HFFc6 (cell line): ENCODE data around the gene SNUPN. TPM values are rescaled to one million over a fixed set of nuclear protein-coding genes. Genes with fewer than 3 reads are reported as not detected.
A peak's percentile ranks its signal among the peaks of the same experiment; 100 is the strongest.

Source experiments
- DNase-seq: peaks from one replicate; pipeline ENCODE4 v3.0.0-alpha.2; 2018
- H3K27ac Mint-ChIP-seq: 2 replicates; pipeline ENCODE4 v1.8.0; 2020; ENCODE audit warnings: mild to moderate bottlenecking, mixed read lengths
- H3K27me3 Mint-ChIP-seq: 2 replicates; pipeline ENCODE4 v1.8.0; 2021; ENCODE audit warnings: mild to moderate bottlenecking, moderate library complexity, mixed read lengths; ENCODE audit not compliant: insufficient read depth
- H3K36me3 Mint-ChIP-seq: 2 replicates; pipeline ENCODE4 v1.8.0; 2021; ENCODE audit warnings: low read depth, mixed read lengths
- H3K4me1 Mint-ChIP-seq: 2 replicates; pipeline ENCODE4 v1.8.0; 2020; ENCODE audit warnings: low read depth, mixed read lengths
- H3K4me3 Mint-ChIP-seq: 2 replicates; pipeline ENCODE4 v1.8.0; 2020; ENCODE audit warnings: mild to moderate bottlenecking, moderate library complexity, mixed read lengths
- H3K9me3 Mint-ChIP-seq: 2 replicates; pipeline ENCODE4 v1.8.0; 2020; ENCODE audit warnings: mild to moderate bottlenecking, mixed read lengths
- total RNA-seq, 6 experiments: library from RNA; stranded (reverse); fragmentation: NEBNext Ultra II Directional; extraction: Animal tissue kit (Norgen Biotek cat#: 25700); gene quantifications; 2 replicates in 1 of 6; 3 replicates in 5 of 6; pipeline ENCODE4 v1.2.3, GENCODE V29; 2021
- TF ChIP-seq, protein P1 (sequence below): fragments of 200-600 bp; sonication (generic); IDR thresholded peaks from 2 replicates; pipeline ENCODE4 v1.5.0; 2021; ENCODE audit warnings: antibody characterized with exemption, mild to moderate bottlenecking

Gene SNUPN
- total RNA-seq, 6 experiments from 2014 or later = 22.5 to 28.4 (median 25.1) TPM

DNA sequence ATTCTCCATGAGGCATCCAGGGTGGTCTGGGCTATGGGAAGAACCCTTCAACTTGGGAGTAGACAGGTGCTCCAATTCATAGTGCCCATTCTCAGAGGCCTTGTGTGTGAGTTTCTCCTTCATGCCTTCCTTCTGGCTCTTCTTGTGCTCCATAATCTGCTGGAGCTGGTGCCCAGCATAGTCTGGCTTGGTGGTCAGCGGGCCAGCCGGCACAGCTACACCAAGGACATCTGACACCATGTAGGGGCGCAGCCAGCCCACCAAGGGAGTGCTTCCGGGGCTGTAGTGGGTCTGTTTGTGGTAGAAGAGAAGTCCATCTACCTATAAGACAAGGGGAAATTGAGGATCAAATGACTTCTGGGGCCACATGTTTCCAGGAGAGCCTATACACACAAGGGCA lies 27.2 kb downstream of the SNUPN start:
- no peaks in the 10 kb centered on the region; the same call in 1 of the 2 replicates for H3K27me3 Mint-ChIP-seq
- no peaks in the 10 kb centered on the region for H3K9me3 Mint-ChIP-seq
- H3K36me3 Mint-ChIP-seq = peaks cover 19% of the 10 kb centered on the region; the same call in 1 of the 2 replicates
- TF ChIP-seq, protein P1, sequence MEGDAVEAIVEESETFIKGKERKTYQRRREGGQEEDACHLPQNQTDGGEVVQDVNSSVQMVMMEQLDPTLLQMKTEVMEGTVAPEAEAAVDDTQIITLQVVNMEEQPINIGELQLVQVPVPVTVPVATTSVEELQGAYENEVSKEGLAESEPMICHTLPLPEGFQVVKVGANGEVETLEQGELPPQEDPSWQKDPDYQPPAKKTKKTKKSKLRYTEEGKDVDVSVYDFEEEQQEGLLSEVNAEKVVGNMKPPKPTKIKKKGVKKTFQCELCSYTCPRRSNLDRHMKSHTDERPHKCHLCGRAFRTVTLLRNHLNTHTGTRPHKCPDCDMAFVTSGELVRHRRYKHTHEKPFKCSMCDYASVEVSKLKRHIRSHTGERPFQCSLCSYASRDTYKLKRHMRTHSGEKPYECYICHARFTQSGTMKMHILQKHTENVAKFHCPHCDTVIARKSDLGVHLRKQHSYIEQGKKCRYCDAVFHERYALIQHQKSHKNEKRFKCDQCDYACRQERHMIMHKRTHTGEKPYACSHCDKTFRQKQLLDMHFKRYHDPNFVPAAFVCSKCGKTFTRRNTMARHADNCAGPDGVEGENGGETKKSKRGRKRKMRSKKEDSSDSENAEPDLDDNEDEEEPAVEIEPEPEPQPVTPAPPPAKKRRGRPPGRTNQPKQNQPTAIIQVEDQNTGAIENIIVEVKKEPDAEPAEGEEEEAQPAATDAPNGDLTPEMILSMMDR = no peak
- H3K4me3 Mint-ChIP-seq = no peak overlapping the region
- no peak for DNase-seq
- H3K4me1 Mint-ChIP-seq = peaks cover 14% of the 10 kb centered on the region
- H3K27ac Mint-ChIP-seq = no peak overlapping the region

DNA sequence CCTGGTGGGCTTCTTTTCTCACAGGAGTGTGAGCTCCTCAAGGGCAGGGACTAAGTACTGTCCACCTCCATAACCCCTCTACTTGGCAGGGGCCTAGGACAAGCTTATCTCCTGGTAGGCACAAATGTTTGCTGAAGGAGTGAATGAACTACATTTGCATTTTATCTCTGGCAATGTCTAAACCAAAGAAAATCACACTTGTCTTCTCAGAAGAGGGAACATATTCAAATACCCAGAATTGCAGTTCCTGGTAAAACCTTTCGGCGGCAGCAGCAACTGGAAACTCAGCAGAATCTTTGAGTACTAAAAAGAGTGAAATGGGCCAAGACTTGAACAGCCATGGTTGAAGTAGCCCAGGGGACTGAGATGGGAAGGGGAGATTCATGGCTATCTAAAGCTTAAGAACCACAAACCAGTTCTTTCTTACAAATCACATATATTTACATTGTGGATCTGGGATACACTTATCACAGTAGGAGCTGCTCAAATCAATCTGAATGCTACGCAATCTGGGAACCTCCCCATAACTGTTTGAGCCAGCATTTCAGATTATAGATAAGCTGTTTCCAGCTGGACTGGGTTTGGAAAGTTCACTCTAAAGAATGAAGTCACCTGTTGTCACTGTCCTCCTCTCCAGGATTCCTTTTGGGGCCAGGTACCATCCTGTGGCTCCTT lies 27.7 kb downstream of the SNUPN start:
- H3K4me3 Mint-ChIP-seq = no peak overlapping the region
- TF ChIP-seq, protein P1 = peak; percentile 72
- H3K4me1 Mint-ChIP-seq = peaks cover 14% of the 10 kb centered on the region
- no peak for DNase-seq
- no peaks in the 10 kb centered on the region for H3K9me3 Mint-ChIP-seq
- no peaks in the 10 kb centered on the region; the same call in 1 of the 2 replicates for H3K27me3 Mint-ChIP-seq
- H3K27ac Mint-ChIP-seq = no peak overlapping the region
- peaks cover 19% of the 10 kb centered on the region; the same call in 1 of the 2 replicates for H3K36me3 Mint-ChIP-seq

DNA sequence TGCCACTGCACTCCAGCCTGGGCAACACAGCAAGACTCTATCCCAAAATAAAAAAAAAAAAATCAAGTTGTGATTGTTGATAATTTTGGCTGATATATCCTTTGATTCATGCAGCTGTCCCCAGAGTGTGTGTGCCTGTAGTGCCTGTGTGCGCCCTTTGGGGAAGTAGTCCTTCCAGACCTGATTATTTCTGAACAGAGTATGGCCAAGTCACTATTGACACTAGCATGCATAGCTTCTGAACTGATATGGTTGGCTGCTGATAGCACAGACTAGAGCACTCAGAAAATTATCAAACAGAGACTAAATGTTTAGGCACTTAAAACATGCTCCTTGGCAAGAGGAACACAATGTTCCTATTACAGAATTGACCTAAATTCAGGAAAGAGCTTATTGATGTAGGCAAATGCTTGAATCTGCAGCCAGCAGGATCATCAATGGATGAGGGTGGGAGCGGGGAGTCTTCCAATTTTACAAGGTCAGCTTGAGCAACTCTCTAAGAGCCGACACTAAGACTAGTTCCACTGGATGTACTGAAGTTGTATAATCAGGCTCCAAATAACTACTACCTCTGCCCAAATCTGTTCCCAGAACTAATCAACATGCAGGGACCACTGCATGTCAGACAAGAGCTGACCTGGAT lies 28.7 kb downstream of the SNUPN start:
- H3K36me3 Mint-ChIP-seq = peaks cover 23% of the 10 kb centered on the region; the same call in 1 of the 2 replicates
- H3K4me1 Mint-ChIP-seq = peaks cover 14% of the 10 kb centered on the region
- no peaks in the 10 kb centered on the region for H3K9me3 Mint-ChIP-seq
- H3K4me3 Mint-ChIP-seq = no peak overlapping the region
- H3K27me3 Mint-ChIP-seq = no peaks in the 10 kb centered on the region; the same call in 1 of the 2 replicates
- H3K27ac Mint-ChIP-seq = no peak overlapping the region
- TF ChIP-seq, protein P1 = no peak
- DNase-seq = no peak

DNA sequence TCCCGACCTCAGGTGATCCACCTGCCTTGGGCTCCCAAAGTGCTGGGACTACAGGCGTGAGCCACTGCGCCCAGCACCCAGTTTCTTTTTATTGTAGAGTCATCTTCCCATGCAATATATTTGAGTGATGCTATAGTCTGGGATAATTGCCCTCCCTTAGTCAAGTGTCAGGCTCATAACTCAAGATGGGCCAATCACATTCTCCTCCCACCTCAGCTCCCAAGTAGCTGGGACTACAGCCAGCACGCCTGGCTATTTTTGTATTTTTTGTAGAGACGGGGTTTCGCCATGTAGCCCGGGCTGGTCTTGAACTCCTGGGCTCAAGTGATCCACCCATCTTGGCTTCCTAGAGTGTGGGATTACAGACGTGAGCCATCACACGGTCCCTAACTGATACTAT lies 31.2 kb downstream of the SNUPN start:
- H3K27ac Mint-ChIP-seq = no peak overlapping the region
- H3K36me3 Mint-ChIP-seq = peaks cover 23% of the 10 kb centered on the region; the same call in 1 of the 2 replicates
- TF ChIP-seq, protein P1 = no peak
- H3K4me1 Mint-ChIP-seq = peaks cover 14% of the 10 kb centered on the region
- no peak for DNase-seq
- no peak overlapping the region for H3K4me3 Mint-ChIP-seq
- H3K9me3 Mint-ChIP-seq = no peaks in the 10 kb centered on the region
- no peaks in the 10 kb centered on the region; the same call in 1 of the 2 replicates for H3K27me3 Mint-ChIP-seq

DNA sequence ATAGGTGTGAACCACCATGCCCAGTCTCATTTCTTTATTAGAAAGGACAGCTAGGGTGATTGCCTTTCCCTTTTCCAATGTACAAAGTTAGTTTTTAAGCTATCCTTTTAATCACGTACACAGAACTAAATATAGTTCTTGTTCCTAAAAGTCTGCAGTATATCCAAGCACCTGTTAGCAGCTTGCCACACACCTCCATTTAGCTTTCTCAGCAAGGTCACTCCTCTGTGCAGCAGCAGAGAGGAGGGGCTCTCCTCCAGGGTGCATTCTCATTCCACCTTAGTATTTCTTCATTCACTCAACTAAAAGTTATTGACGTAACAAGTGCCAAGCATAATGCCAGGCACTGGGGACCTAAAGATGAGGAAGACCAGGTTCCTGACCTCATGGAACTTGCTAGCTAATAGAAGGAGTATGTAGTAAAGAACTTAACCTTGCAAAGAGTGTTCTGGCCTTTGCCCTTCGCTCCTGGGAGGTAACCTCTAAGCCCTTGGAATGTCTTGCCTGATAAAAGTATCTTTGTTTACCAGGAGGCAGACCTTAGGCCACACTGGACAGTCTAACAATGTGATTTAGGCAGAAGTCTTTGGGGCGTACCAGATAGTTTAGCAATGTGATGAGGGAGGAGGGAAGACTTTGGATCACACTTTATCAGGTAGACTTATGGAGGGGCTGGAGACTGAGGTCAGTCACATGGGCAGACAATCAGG lies 33.7 kb downstream of the SNUPN start:
- Mint-ChIP-seq H3K27me3 (no peaks in the 10 kb centered on the region; the same call in 1 of the 2 replicates), H3K4me1 (peaks cover 9% of the 10 kb centered on the region), H3K4me3 (no peak overlapping the region), H3K36me3 (peaks cover 14% of the 10 kb centered on the region; the same call in 1 of the 2 replicates), H3K27ac (no peak overlapping the region), H3K9me3 (no peaks in the 10 kb centered on the region)
- TF ChIP-seq, protein P1 = no peak
- no peak for DNase-seq
